ENCODE measurements around the gene SHROOM2. TPM values are rescaled to one million over a fixed set of nuclear protein-coding genes. Genes with fewer than 3 reads are reported as not detected.
A peak's percentile ranks its signal among the peaks of the same experiment; 100 is the strongest.

SHROOM2 gene
- total and polyA plus RNA-seq, 2 donors (not counting 1 experiment from before 2014, with no cell fraction given), result under 0.01 to 6.3 TPM

GRCh38 chrX:9955506-9955905 is 169.3 kb downstream of the SHROOM2 start:
- Histone ChIP-seq H3K9ac (ENCODE audit: insufficient read depth, low read length) (no peak overlapping the region), H3K4me1 (ENCODE audit: control insufficient read depth, extremely low read depth, insufficient read depth, low read length) (no peaks in the 10 kb centered on the region), H4K20me1 (ENCODE audit: control insufficient read depth, extremely low read depth, insufficient read depth, low read length) (no peaks in the 10 kb centered on the region), H3K27me3 (ENCODE audit: control insufficient read depth, insufficient read depth, low read length) (no peaks in the 10 kb centered on the region), H3K4me3 (replicated peaks in 1 of 4; ENCODE audit: control extremely low read depth in 1 of 4, insufficient read depth in 1 of 4, low read depth in 3 of 4, low read length in 4 of 4) (no peak overlapping the region), H3K36me3 (ENCODE audit: control insufficient read depth, insufficient read depth, low read length) (no peaks in the 10 kb centered on the region), H3K27ac (ENCODE audit: insufficient read depth, low read length) (peak overlapping the region; percentile 36), H3K9me3 (ENCODE audit: control insufficient read depth, insufficient read depth, low read depth, low read length) (no peaks in the 10 kb centered on the region), H2AFZ (ENCODE audit: low read length) (no peak overlapping the region), H3K4me2 (ENCODE audit: extremely low read depth, insufficient read depth, low read length) (no peak overlapping the region), H3K79me2 (ENCODE audit: control insufficient read depth, insufficient read depth, low read length) (no peaks in the 10 kb centered on the region)
- TF ChIP-seq EZH2 (IDR thresholded peaks at IDR 0.05; ENCODE audit: low read length, missing control alignments) (no peak), CTCF (conservative IDR thresholded peaks at IDR 0.05 in 1 of 2, IDR thresholded peaks at IDR 0.05 in 1 of 2; ENCODE audit: low read depth in 1 of 2, low read length in 2 of 2) (no peak)
- DNase-seq (ENCODE audit: low read depth in 2 of 2), result peak; percentile 70 to 79

GRCh38 chrX:9957743-9958142 is 171.5 kb downstream of the SHROOM2 start:
- H3K27ac ChIP-seq (ENCODE audit: insufficient read depth, low read length), result no peak overlapping the region
- no peak overlapping the region for H3K4me3 ChIP-seq (replicated peaks in 1 of 4; ENCODE audit: control extremely low read depth in 1 of 4, insufficient read depth in 1 of 4, low read depth in 3 of 4, low read length in 4 of 4)
- H3K9ac ChIP-seq (ENCODE audit: insufficient read depth, low read length), result no peak overlapping the region
- H3K4me2 ChIP-seq (ENCODE audit: extremely low read depth, insufficient read depth, low read length), result no peak overlapping the region
- H4K20me1 ChIP-seq (ENCODE audit: control insufficient read depth, extremely low read depth, insufficient read depth, low read length), result no peaks in the 10 kb centered on the region
- no peaks in the 10 kb centered on the region for H3K79me2 ChIP-seq (ENCODE audit: control insufficient read depth, insufficient read depth, low read length)
- no peak for DNase-seq (ENCODE audit: low read depth in 2 of 2)
- no peaks in the 10 kb centered on the region for H3K27me3 ChIP-seq (ENCODE audit: control insufficient read depth, insufficient read depth, low read length)
- H3K9me3 ChIP-seq (ENCODE audit: control insufficient read depth, insufficient read depth, low read depth, low read length), result no peaks in the 10 kb centered on the region
- TF ChIP-seq CTCF (conservative IDR thresholded peaks at IDR 0.05 in 1 of 2, IDR thresholded peaks at IDR 0.05 in 1 of 2; ENCODE audit: low read depth in 1 of 2, low read length in 2 of 2) (no peak), EZH2 (IDR thresholded peaks at IDR 0.05; ENCODE audit: low read length, missing control alignments) (no peak)
- no peak overlapping the region for H2AFZ ChIP-seq (ENCODE audit: low read length)
- H3K4me1 ChIP-seq (ENCODE audit: control insufficient read depth, extremely low read depth, insufficient read depth, low read length), result no peaks in the 10 kb centered on the region
- H3K36me3 ChIP-seq (ENCODE audit: control insufficient read depth, insufficient read depth, low read length), result no peaks in the 10 kb centered on the region

- no peak overlapping the region for H3K4me3 ChIP-seq (replicated peaks in 1 of 4; ENCODE audit: control extremely low read depth in 1 of 4, insufficient read depth in 1 of 4, low read depth in 3 of 4, low read length in 4 of 4)
- H3K27ac ChIP-seq (ENCODE audit: insufficient read depth, low read length), result no peak overlapping the region
- H3K4me1 ChIP-seq (ENCODE audit: control insufficient read depth, extremely low read depth, insufficient read depth, low read length), result no peaks in the 10 kb centered on the region
- no peaks in the 10 kb centered on the region for H3K9me3 ChIP-seq (ENCODE audit: control insufficient read depth, insufficient read depth, low read depth, low read length)
- no peak for DNase-seq (ENCODE audit: low read depth in 2 of 2)
- H3K27me3 ChIP-seq (ENCODE audit: control insufficient read depth, insufficient read depth, low read length), result no peaks in the 10 kb centered on the region
- H3K4me2 ChIP-seq (ENCODE audit: extremely low read depth, insufficient read depth, low read length), result no peak overlapping the region
- H2AFZ ChIP-seq (ENCODE audit: low read length), result no peak overlapping the region
- no peaks in the 10 kb centered on the region for H3K79me2 ChIP-seq (ENCODE audit: control insufficient read depth, insufficient read depth, low read length)
- no peaks in the 10 kb centered on the region for H3K36me3 ChIP-seq (ENCODE audit: control insufficient read depth, insufficient read depth, low read length)
- no peak overlapping the region for H3K9ac ChIP-seq (ENCODE audit: insufficient read depth, low read length)
- no peak for TF ChIP-seq CTCF (conservative IDR thresholded peaks at IDR 0.05 in 1 of 2, IDR thresholded peaks at IDR 0.05 in 1 of 2; ENCODE audit: low read depth in 1 of 2, low read length in 2 of 2)
- TF ChIP-seq EZH2 (IDR thresholded peaks at IDR 0.05; ENCODE audit: low read length, missing control alignments), result no peak
- no peaks in the 10 kb centered on the region for H4K20me1 ChIP-seq (ENCODE audit: control insufficient read depth, extremely low read depth, insufficient read depth, low read length)
Measured at GRCh38 chrX:9958183-9958582, 172.0 kb downstream of the SHROOM2 start.
